ENCODE results near the gene CCL16. TPM values are rescaled to one million over a fixed set of nuclear protein-coding genes. Genes with fewer than 3 reads are reported as not detected.

Gene CCL16
- total RNA-seq, 1 experiment from 2014 or later = not detected

GRCh38 chr17:35991075-35991474, 9.8 kb upstream of the CCL16 start:
- in situ Hi-C loops (cut with HindIII; ENCODE audit: low sequenced_read_pairs) = no loop called here
- no peak for DNase-seq (ENCODE audit: low spot score)

- DNase-seq (ENCODE audit: low spot score) = no peak
- in situ Hi-C loops (cut with HindIII; ENCODE audit: low sequenced_read_pairs) = no loop called here
These were observed 6.9 kb upstream of the CCL16 start for GRCh38 chr17:35988164-35988563.

- in situ Hi-C loops (cut with HindIII; ENCODE audit: low sequenced_read_pairs) = no loop called here
These were observed 5.3 kb upstream of the CCL16 start, which contains the start of gene CCL14 for GRCh38 chr17:35986643-35987042. TSS of gene CCL14 (minus strand) at chr17:35986729. CDS start at chr17:35986649, 80 bp downstream.

GRCh38 chr17:35984140-35984539, 2.8 kb upstream of the CCL16 start:
- in situ Hi-C loops (cut with HindIII; ENCODE audit: low sequenced_read_pairs) = no loop called here
- DNase-seq (ENCODE audit: low spot score) = no peak

More at GRCh38 chr17:35986643-35987042, 5.3 kb upstream of the CCL16 start, which contains the start of gene CCL14:
- no peak for DNase-seq (ENCODE audit: low spot score)

- DNase-seq (ENCODE audit: low spot score) = no peak
- in situ Hi-C loops (cut with HindIII; ENCODE audit: low sequenced_read_pairs) = no loop called here
These were observed 1.3 kb upstream of the CCL16 start for GRCh38 chr17:35982409-35983191.

GRCh38 chr17:35981908-35982330, 622 bp upstream of the CCL16 start:
- in situ Hi-C loops (cut with HindIII; ENCODE audit: low sequenced_read_pairs) = no loop called here

GRCh38 chr17:35978346-35978745, 3.0 kb downstream of the CCL16 start:
- no peak for DNase-seq (ENCODE audit: low spot score)
- in situ Hi-C loops (cut with HindIII; ENCODE audit: low sequenced_read_pairs) = no loop called here

More at GRCh38 chr17:35981908-35982330, 622 bp upstream of the CCL16 start:
- DNase-seq (ENCODE audit: low spot score) = no peak

GRCh38 chr17:35977509-35977908, 3.8 kb downstream of the CCL16 start:
- in situ Hi-C loops (cut with HindIII; ENCODE audit: low sequenced_read_pairs) = no loop called here
- DNase-seq (ENCODE audit: low spot score) = no peak

- in situ Hi-C loops (cut with HindIII; ENCODE audit: low sequenced_read_pairs) = no loop called here
- no peak for DNase-seq (ENCODE audit: low spot score)
These were observed 7.7 kb downstream of the CCL16 start for GRCh38 chr17:35973333-35974260.

GRCh38 chr17:35972945-35973332, 8.4 kb downstream of the CCL16 start:
- in situ Hi-C loops (cut with HindIII; ENCODE audit: low sequenced_read_pairs) = no loop called here
- no peak for DNase-seq (ENCODE audit: low spot score)

GRCh38 chr17:35972535-35972934, 8.8 kb downstream of the CCL16 start:
- in situ Hi-C loops (cut with HindIII; ENCODE audit: low sequenced_read_pairs) = no loop called here
- no peak for DNase-seq (ENCODE audit: low spot score)

- DNase-seq (ENCODE audit: low spot score) = no peak
- in situ Hi-C loops (cut with HindIII; ENCODE audit: low sequenced_read_pairs) = no loop called here
These were observed 9.2 kb downstream of the CCL16 start for GRCh38 chr17:35972066-35972465.

- peak; percentile 91 for DNase-seq (ENCODE audit: low spot score)
- in situ Hi-C loops (cut with HindIII; ENCODE audit: low sequenced_read_pairs) = no loop called here
These were observed 11.5 kb downstream of the CCL16 start for GRCh38 chr17:35969558-35970380.

GRCh38 chr17:35968520-35969054, 12.7 kb downstream of the CCL16 start:
- DNase-seq (ENCODE audit: low spot score) = no peak
- in situ Hi-C loops (cut with HindIII; ENCODE audit: low sequenced_read_pairs) = no loop called here

GRCh38 chr17:35965272-35965671, 16.0 kb downstream of the CCL16 start:
- in situ Hi-C loops (cut with HindIII; ENCODE audit: low sequenced_read_pairs) = no loop called here

GRCh38 chr17:35963663-35964062, 17.6 kb downstream of the CCL16 start:
- in situ Hi-C loops (cut with HindIII; ENCODE audit: low sequenced_read_pairs) = no loop called here

More at GRCh38 chr17:35965272-35965671, 16.0 kb downstream of the CCL16 start:
- no peak for DNase-seq (ENCODE audit: low spot score)

GRCh38 chr17:35953720-35954119, 27.6 kb downstream of the CCL16 start:
- in situ Hi-C loops (cut with HindIII; ENCODE audit: low sequenced_read_pairs) = no loop called here
- DNase-seq (ENCODE audit: low spot score) = no peak

More at GRCh38 chr17:35963663-35964062, 17.6 kb downstream of the CCL16 start:
- DNase-seq (ENCODE audit: low spot score) = no peak

GRCh38 chr17:35949401-35949800, 31.9 kb downstream of the CCL16 start:
- DNase-seq (ENCODE audit: low spot score) = no peak
- in situ Hi-C loops (cut with HindIII; ENCODE audit: low sequenced_read_pairs) = no loop called here

GRCh38 chr17:35948092-35948491, 33.2 kb downstream of the CCL16 start:
- no peak for DNase-seq (ENCODE audit: low spot score)
- in situ Hi-C loops (cut with HindIII; ENCODE audit: low sequenced_read_pairs) = no loop called here

All from G401 (cell line).